ENCODE measurements around the gene NIBAN1.

The NIBAN1 gene

DNA sequence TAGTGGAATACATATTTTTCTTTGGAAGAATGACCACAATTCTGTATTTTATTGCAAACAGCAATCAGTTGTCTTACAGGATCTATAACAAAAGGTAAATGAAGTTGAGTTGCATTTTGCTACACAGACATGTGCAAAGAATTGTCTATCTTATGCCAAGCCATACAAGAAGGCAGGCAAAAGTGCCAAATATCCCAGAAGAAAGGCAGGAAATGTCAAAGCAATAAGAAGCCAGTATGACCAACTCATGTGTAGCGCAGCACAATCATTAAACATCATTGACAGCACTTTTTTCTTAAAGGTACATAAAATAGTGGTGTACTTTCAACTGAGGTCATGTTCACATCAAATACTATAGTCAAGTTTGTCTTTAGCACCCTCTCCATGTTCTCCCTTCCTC lies 42.7 kb downstream of the NIBAN1 start:
- Histone ChIP-seq H3K36me3 (ENCODE audit: insufficient read depth, low read length) (no peaks in the 10 kb centered on the region), H3K9me2 (replicated peaks; ENCODE audit: low read depth, low read length) (no peaks in the 10 kb centered on the region), H3F3A (ENCODE audit: low read depth) (no peaks in the 10 kb centered on the region), H3K9ac (ENCODE audit: low read depth, low read length, poor library complexity, severe bottlenecking) (no peak overlapping the region), H3K4me2 (ENCODE audit: low read depth, low read length, poor library complexity, severe bottlenecking) (no peak overlapping the region), H3K79me2 (ENCODE audit: insufficient read depth, low read length) (no peaks in the 10 kb centered on the region), H3K9me3 (ENCODE audit: insufficient read depth, low read depth, low read length) (no peaks in the 10 kb centered on the region), H3K4me1 (ENCODE audit: insufficient read depth, low read length, poor library complexity, severe bottlenecking) (no peaks in the 10 kb centered on the region), H3K27me3 (ENCODE audit: insufficient read depth, low read length, poor library complexity, severe bottlenecking) (peaks cover 93% of the 10 kb centered on the region), H4K20me1 (ENCODE audit: insufficient read depth, low read length, poor library complexity, severe bottlenecking) (no peaks in the 10 kb centered on the region), H3K4me3 (ENCODE audit: low read length, poor library complexity, severe bottlenecking) (no peak overlapping the region), H2AFZ (ENCODE audit: low read length) (no peak overlapping the region)
- TF ChIP-seq, protein P1, sequence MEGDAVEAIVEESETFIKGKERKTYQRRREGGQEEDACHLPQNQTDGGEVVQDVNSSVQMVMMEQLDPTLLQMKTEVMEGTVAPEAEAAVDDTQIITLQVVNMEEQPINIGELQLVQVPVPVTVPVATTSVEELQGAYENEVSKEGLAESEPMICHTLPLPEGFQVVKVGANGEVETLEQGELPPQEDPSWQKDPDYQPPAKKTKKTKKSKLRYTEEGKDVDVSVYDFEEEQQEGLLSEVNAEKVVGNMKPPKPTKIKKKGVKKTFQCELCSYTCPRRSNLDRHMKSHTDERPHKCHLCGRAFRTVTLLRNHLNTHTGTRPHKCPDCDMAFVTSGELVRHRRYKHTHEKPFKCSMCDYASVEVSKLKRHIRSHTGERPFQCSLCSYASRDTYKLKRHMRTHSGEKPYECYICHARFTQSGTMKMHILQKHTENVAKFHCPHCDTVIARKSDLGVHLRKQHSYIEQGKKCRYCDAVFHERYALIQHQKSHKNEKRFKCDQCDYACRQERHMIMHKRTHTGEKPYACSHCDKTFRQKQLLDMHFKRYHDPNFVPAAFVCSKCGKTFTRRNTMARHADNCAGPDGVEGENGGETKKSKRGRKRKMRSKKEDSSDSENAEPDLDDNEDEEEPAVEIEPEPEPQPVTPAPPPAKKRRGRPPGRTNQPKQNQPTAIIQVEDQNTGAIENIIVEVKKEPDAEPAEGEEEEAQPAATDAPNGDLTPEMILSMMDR (conservative IDR thresholded peaks at IDR 0.05; ENCODE audit: low read length): no peak
- no peak for TF ChIP-seq EZH2phosphoT487 (IDR thresholded peaks at IDR 0.05; ENCODE audit: borderline replicate concordance)

DNA sequence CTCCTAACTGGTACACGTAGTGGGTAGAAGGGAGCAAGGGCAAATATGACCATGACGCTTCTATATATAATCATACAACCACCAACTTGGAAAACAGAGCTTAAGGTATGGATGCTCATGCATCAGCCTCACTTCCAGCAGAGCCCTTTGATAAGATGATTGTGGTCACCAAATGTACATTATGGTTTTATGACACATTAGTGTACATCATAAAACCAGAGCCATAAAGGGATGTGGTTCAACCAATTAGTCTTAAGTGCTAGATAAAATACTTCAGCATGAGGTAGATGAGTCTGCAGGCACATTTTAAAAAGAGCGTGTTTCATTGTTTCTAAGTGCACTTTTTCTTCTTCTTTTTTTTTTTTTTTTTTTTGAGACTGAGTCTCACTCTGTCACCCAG lies 43.7 kb downstream of the NIBAN1 start:
- Histone ChIP-seq H3K9me2 (replicated peaks; ENCODE audit: low read depth, low read length) (no peaks in the 10 kb centered on the region), H3K36me3 (ENCODE audit: insufficient read depth, low read length) (no peaks in the 10 kb centered on the region), H3K4me3 (ENCODE audit: low read length, poor library complexity, severe bottlenecking) (no peak overlapping the region), H3K79me2 (ENCODE audit: insufficient read depth, low read length) (no peaks in the 10 kb centered on the region), H3K9me3 (ENCODE audit: insufficient read depth, low read depth, low read length) (no peaks in the 10 kb centered on the region), H3F3A (ENCODE audit: low read depth) (no peaks in the 10 kb centered on the region), H3K4me2 (ENCODE audit: low read depth, low read length, poor library complexity, severe bottlenecking) (no peak overlapping the region), H2AFZ (ENCODE audit: low read length) (no peak overlapping the region), H4K20me1 (ENCODE audit: insufficient read depth, low read length, poor library complexity, severe bottlenecking) (no peaks in the 10 kb centered on the region), H3K9ac (ENCODE audit: low read depth, low read length, poor library complexity, severe bottlenecking) (no peak overlapping the region), H3K27me3 (ENCODE audit: insufficient read depth, low read length, poor library complexity, severe bottlenecking) (peaks cover 93% of the 10 kb centered on the region), H3K4me1 (ENCODE audit: insufficient read depth, low read length, poor library complexity, severe bottlenecking) (no peaks in the 10 kb centered on the region)
- peak; percentile 85 for TF ChIP-seq EZH2phosphoT487 (IDR thresholded peaks at IDR 0.05; ENCODE audit: borderline replicate concordance)
- TF ChIP-seq, protein P1 (conservative IDR thresholded peaks at IDR 0.05; ENCODE audit: low read length): no peak

- Histone ChIP-seq H4K20me1 (ENCODE audit: insufficient read depth, low read length, poor library complexity, severe bottlenecking) (no peaks in the 10 kb centered on the region), H3K9ac (ENCODE audit: low read depth, low read length, poor library complexity, severe bottlenecking) (no peak overlapping the region), H3K4me2 (ENCODE audit: low read depth, low read length, poor library complexity, severe bottlenecking) (no peak overlapping the region), H3K4me3 (ENCODE audit: low read length, poor library complexity, severe bottlenecking) (no peak overlapping the region), H2AFZ (ENCODE audit: low read length) (no peak overlapping the region), H3K27me3 (ENCODE audit: insufficient read depth, low read length, poor library complexity, severe bottlenecking) (peaks cover 93% of the 10 kb centered on the region), H3F3A (ENCODE audit: low read depth) (no peaks in the 10 kb centered on the region), H3K36me3 (ENCODE audit: insufficient read depth, low read length) (no peaks in the 10 kb centered on the region), H3K9me2 (replicated peaks; ENCODE audit: low read depth, low read length) (no peaks in the 10 kb centered on the region), H3K79me2 (ENCODE audit: insufficient read depth, low read length) (no peaks in the 10 kb centered on the region), H3K4me1 (ENCODE audit: insufficient read depth, low read length, poor library complexity, severe bottlenecking) (no peaks in the 10 kb centered on the region), H3K9me3 (ENCODE audit: insufficient read depth, low read depth, low read length) (no peaks in the 10 kb centered on the region)
- TF ChIP-seq, protein P1 (conservative IDR thresholded peaks at IDR 0.05; ENCODE audit: low read length): no peak
- TF ChIP-seq EZH2phosphoT487 (IDR thresholded peaks at IDR 0.05; ENCODE audit: borderline replicate concordance): no peak
Observed at GRCh38 chr1:184930232-184930631, 44.1 kb downstream of the NIBAN1 start.

All from Loucy (cell line).